Heart left ventricle (tissue), 13 donors: ENCODE measurements around the gene CASKIN1.

Experiments
- CTCF ChIP-seq, 12 donors: fragments of 200-600 bp; sonication (generic) in 4 of 12; IDR thresholded peaks; one replicate each; pipeline versions ENCODE4 v1.5.0 to v1.8.0; 2018 to 2022; ENCODE audit warnings: antibody characterized with exemption in 12 of 12, mild to moderate bottlenecking in 5 of 12
- POLR2A ChIP-seq, 2 donors: fragments of 450-650 bp; IDR thresholded peaks; one replicate each; pipeline ENCODE4 v1.6.1; 2017; ENCODE audit warnings: antibody characterized with exemption in 2 of 2, mild to moderate bottlenecking in 2 of 2, moderate library complexity in 2 of 2
- donor health status: ischemic (EF 13 %, LVEDD 7.1; RV severe dilation, severe dysfunction).
- donor health status: DM: no; HTN: yes; CAD: no.
- donor health status: DM: no; HTN: no; CAD: no.
- donor health status: ischemic (EF 25% LVEDD 6.9; RV normal size, moderate dysfunction).
- donor health status: ischemic (EF 25% LVEDD 5.7; RV mildly dilated, moderate dysfunction).
- donor health status: ischemic (EF 35%, LVEDD 5.7; RV mildly dilated, moderate dysfunction).
- donor health status: nonischemic (EF 11% LVEDD 7.7; RV severe dilation, severe dysfunction).
- donor health status: DM: yes; HTN: yes; CAD: no.
- donor health status: PGD.
- donor health status: ischemic (EF 29% LVEDD 5.4; RV normal size, mild dysfunction).
- donor health status: nonischemic (EF 23%, LVEDD 6.1; RV moderate dilation, normal function).

DNA sequence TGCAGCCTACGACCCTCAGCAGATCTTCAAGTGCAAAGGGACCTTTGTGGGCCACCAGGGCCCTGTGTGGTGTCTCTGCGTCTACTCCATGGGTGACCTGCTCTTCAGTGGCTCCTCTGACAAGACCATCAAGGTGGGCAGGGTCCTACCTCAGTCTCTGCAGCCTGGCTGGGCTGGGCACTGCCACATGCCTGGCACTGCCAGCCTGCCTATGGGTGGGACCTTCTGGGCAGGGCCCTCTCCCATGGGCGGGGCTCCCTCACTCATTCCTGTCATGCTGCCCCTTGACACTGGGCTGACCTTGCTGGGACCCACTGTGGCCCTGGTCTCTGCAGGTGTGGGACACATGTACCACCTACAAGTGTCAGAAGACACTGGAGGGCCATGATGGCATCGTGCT lies 22.5 kb downstream of the CASKIN1 start:
- TF ChIP-seq POLR2A (IDR thresholded peaks at IDR 0.05) (no peak), CTCF (IDR thresholded peaks at IDR 0.05) (no peak)
